HG02870 (cell line): ENCODE data around the gene TP53BP2.
"Not testable (repeated sequence)": the region's sequence is repeated elsewhere in the genome, so short reads cannot be mapped to it uniquely, and the experiment has no call there.

Experiments used
- ATAC-seq: cut with Tn5 transposase; IDR thresholded peaks from one replicate; pipeline ENCODE4 v1.9.1; 2021; ENCODE audit warnings: mild to moderate bottlenecking, moderate library complexity; ENCODE audit not compliant: unreplicated experiment

The TP53BP2 gene

GRCh38 chr1:223832637-223832943, 13.2 kb downstream of the TP53BP2 start:
- no peak for ATAC-seq

GRCh38 chr1:223831755-223832636, 13.8 kb downstream of the TP53BP2 start:
- ATAC-seq: no peak

GRCh38 chr1:223829678-223830077, 16.1 kb downstream of the TP53BP2 start:
- ATAC-seq: no peak

- ATAC-seq: no peak
Observed at GRCh38 chr1:223828162-223828848, 17.4 kb downstream of the TP53BP2 start.

GRCh38 chr1:223827193-223827663, 18.5 kb downstream of the TP53BP2 start:
- ATAC-seq: no peak

- ATAC-seq: no peak
Observed at GRCh38 chr1:223825767-223826748, 19.7 kb downstream of the TP53BP2 start.

- no peak for ATAC-seq
Observed at GRCh38 chr1:223824712-223825111, 21.0 kb downstream of the TP53BP2 start.

GRCh38 chr1:223824287-223824686, 21.5 kb downstream of the TP53BP2 start:
- no peak for ATAC-seq

- ATAC-seq: no peak
Observed at GRCh38 chr1:223820971-223821370, 24.8 kb downstream of the TP53BP2 start.

- ATAC-seq: no peak
Observed at GRCh38 chr1:223820515-223820858, 25.3 kb downstream of the TP53BP2 start.

- no peak for ATAC-seq
Observed at GRCh38 chr1:223819730-223820514, 25.8 kb downstream of the TP53BP2 start.

GRCh38 chr1:223817265-223817664, 28.5 kb downstream of the TP53BP2 start:
- ATAC-seq: not testable (repeated sequence)

- no peak for ATAC-seq
Observed at GRCh38 chr1:223815865-223816264, 29.9 kb downstream of the TP53BP2 start.

- no peak for ATAC-seq
Observed at GRCh38 chr1:223815020-223815853, 30.5 kb downstream of the TP53BP2 start.

- no peak for ATAC-seq
Observed at GRCh38 chr1:223813645-223814044, 32.1 kb downstream of the TP53BP2 start.

- ATAC-seq: no peak
Observed at GRCh38 chr1:223811634-223812101, 34.1 kb downstream of the TP53BP2 start.

- ATAC-seq: no peak
Observed at GRCh38 chr1:223810586-223810985, 35.2 kb downstream of the TP53BP2 start.

GRCh38 chr1:223809905-223810304, 35.8 kb downstream of the TP53BP2 start:
- not testable (repeated sequence) for ATAC-seq

- no peak for ATAC-seq
Observed at GRCh38 chr1:223803211-223803610, 42.5 kb downstream of the TP53BP2 start.
